ENCODE results near the gene LBR. TPM values are rescaled to one million over a fixed set of nuclear protein-coding genes. Genes with fewer than 3 reads are reported as not detected.

LBR gene
- total RNA-seq, 2 donors from 2014 or later: 10.5 to 15.3 TPM

- Histone ChIP-seq H3K4me3 (no peak overlapping the region), H3K36me3 (peaks cover 19% of the 10 kb centered on the region), H3K27ac (no peak overlapping the region), H3K9me3 (no peaks in the 10 kb centered on the region), H3K27me3 (no peaks in the 10 kb centered on the region), H3K4me1 (peaks cover 0 to 32% of the 10 kb centered on the region in 2 donors)
- TF ChIP-seq CTCF (IDR thresholded peaks at IDR 0.05): no peak
- DNase-seq (ENCODE audit: low spot score): no peak
Measured at GRCh38 chr1:225422795-225423517, 4.9 kb downstream of the LBR start.

- H3K4me3 ChIP-seq: no peak overlapping the region
- no peaks in the 10 kb centered on the region for H3K9me3 ChIP-seq
- DNase-seq (ENCODE audit: low spot score): no peak
- peaks cover 0 to 31% of the 10 kb centered on the region in 2 donors for H3K4me1 ChIP-seq
- no peaks in the 10 kb centered on the region for H3K27me3 ChIP-seq
- TF ChIP-seq CTCF (IDR thresholded peaks at IDR 0.05): no peak
- H3K36me3 ChIP-seq: peaks cover 27% of the 10 kb centered on the region
- H3K27ac ChIP-seq: no peak overlapping the region
Measured at GRCh38 chr1:225422031-225422605, 5.7 kb downstream of the LBR start.

- Histone ChIP-seq H3K4me1 (no peaks in the 10 kb centered on the region), H3K9me3 (no peaks in the 10 kb centered on the region), H3K36me3 (peaks cover 52% of the 10 kb centered on the region), H3K27ac (no peak overlapping the region), H3K4me3 (no peak overlapping the region), H3K27me3 (no peaks in the 10 kb centered on the region)
- TF ChIP-seq CTCF (IDR thresholded peaks at IDR 0.05): no peak
- DNase-seq (ENCODE audit: low spot score): no peak
Measured at GRCh38 chr1:225418598-225418997, 9.2 kb downstream of the LBR start.

- Histone ChIP-seq H3K27me3 (no peaks in the 10 kb centered on the region), H3K4me3 (no peak overlapping the region), H3K27ac (no peak overlapping the region), H3K36me3 (peaks cover 56% of the 10 kb centered on the region), H3K4me1 (no peaks in the 10 kb centered on the region), H3K9me3 (no peaks in the 10 kb centered on the region)
- no peak for TF ChIP-seq CTCF (IDR thresholded peaks at IDR 0.05)
- DNase-seq (ENCODE audit: low spot score): no peak
Measured at GRCh38 chr1:225418059-225418458, 9.8 kb downstream of the LBR start.

GRCh38 chr1:225415967-225416745, 11.7 kb downstream of the LBR start:
- Histone ChIP-seq H3K4me1 (no peaks in the 10 kb centered on the region), H3K4me3 (no peak overlapping the region), H3K36me3 (peaks cover 73% of the 10 kb centered on the region), H3K9me3 (no peaks in the 10 kb centered on the region), H3K27ac (no peak overlapping the region), H3K27me3 (no peaks in the 10 kb centered on the region)
- DNase-seq (ENCODE audit: low spot score): no peak
- TF ChIP-seq CTCF (IDR thresholded peaks at IDR 0.05): no peak

Measured in right atrium auricular region (tissue), 2 donors.